ENCODE results near the gene SLC39A12.
"Not testable (repeated sequence)": the region's sequence is repeated elsewhere in the genome, so short reads cannot be mapped to it uniquely, and the experiment has no call there.

SLC39A12 gene

DNA sequence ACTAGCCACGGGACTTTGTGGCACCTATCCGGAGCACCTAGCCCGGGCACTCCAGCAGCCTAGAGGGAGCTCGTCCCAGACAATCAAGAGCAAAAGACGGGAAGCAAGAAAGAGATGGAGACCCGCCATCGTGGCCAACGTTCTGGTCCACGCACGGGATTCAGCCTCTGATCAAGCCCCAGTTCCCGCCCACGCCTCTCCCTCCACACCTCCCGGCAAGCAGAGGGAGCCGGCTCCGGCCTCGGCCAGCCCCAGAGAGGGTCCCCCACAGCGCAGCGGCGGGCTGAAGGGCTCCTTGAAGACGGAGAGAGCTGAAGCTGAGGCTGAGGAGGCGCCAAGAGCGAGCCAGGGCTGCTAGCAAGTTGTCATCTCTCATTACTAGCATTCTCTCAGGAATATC, 992 bp upstream of the SLC39A12 start:
- no peak for TF ChIP-seq CTCF (conservative IDR thresholded peaks at IDR 0.05)
- no peak overlapping the region for H3K27ac ChIP-seq

GRCh38 chr10:17954372-17954771, 2.7 kb downstream of the SLC39A12 start:
- not testable (repeated sequence) for H3K27ac ChIP-seq

DNA sequence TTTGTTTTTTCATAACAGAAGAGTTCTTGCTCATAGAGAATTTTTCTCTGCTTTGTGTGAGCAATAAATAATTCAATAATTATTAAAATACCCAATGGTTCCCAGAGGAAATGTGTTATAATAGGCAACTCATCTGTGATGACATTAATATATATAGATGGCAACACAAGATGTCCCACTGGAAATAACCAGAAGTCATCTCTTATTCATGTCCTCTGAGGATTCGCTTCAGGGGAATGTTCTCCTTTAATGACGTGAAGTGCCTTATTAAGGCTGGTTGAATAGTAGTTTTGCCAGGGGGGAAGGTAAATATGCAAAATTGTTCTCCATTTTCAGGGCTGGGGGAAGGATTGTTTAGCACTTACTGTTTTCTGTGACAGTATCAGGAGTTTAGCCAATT, 3.1 kb downstream of the SLC39A12 start:
- H3K27ac ChIP-seq, result no peak overlapping the region
- TF ChIP-seq CTCF (conservative IDR thresholded peaks at IDR 0.05), result no peak

DNA sequence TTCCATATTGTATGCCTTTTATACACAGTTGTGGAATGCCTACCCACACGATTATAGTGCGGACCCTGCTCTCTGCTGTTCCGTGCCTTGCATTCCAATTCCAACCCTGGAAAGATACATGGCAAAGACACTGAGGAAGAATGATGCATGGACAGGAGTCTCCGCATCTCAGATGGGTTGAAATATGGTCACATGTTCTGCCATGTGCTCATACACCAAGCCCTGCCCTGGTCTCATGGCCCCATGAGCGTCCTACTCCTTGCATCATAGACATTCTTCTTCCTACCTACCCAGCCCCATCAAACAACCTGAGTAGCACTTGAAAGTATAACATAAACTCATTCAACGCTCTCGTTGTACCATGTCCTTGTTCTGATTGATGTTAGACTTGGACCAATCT, 6.3 kb downstream of the SLC39A12 start:
- no peak for TF ChIP-seq CTCF (conservative IDR thresholded peaks at IDR 0.05)
- H3K27ac ChIP-seq, result no peak overlapping the region

GRCh38 chr10:17959870-17960269, 8.2 kb downstream of the SLC39A12 start:
- TF ChIP-seq CTCF (conservative IDR thresholded peaks at IDR 0.05), result no peak
- no peak overlapping the region for H3K27ac ChIP-seq

GRCh38 chr10:17961551-17962422, 10.1 kb downstream of the SLC39A12 start:
- H3K27ac ChIP-seq, result no peak overlapping the region
- no peak for TF ChIP-seq CTCF (conservative IDR thresholded peaks at IDR 0.05)

GRCh38 chr10:17963431-17963830, 11.7 kb downstream of the SLC39A12 start:
- H3K27ac ChIP-seq, result no peak overlapping the region
- TF ChIP-seq CTCF (conservative IDR thresholded peaks at IDR 0.05), result no peak

DNA sequence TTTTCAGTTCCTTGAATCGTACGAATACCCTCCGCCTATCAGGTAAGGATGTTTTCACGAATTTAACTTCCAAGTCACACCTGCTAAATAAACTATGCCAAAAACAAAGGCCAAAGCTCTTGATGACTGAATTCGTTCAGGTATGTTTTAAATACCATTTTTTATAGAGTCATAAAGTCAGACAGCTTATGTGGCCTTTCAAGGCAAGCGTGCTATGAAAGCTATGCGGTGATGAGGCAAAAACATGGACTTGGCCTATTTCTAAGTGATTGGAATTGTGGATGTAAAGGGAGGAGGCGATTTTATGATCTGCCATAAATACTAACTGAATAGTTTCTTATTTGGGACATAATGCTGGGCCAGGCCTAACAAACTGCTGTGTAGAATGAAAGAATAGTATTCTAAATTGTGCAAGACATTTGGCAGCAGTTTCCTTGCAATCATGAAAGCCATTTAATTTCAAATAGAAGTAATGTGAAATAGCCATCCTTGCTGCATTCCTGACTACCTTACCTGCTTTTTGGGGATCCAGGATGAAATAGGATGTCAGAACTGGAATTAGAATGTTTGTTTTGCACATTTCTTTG, 14.0 kb downstream of the SLC39A12 start:
- TF ChIP-seq CTCF (conservative IDR thresholded peaks at IDR 0.05), result no peak
- no peak overlapping the region for H3K27ac ChIP-seq
